Right atrium auricular region (tissue), 2 donors: ENCODE data around the gene CAND2. TPM values are rescaled to one million over a fixed set of nuclear protein-coding genes. Genes with fewer than 3 reads are reported as not detected.

Experiments used
- DNase-seq: peaks from one replicate; pipeline ENCODE4 v3.0.0-alpha.2; 2019; ENCODE audit warnings: low spot score
- H3K27ac ChIP-seq, 2 donors: fragments of 200-600 bp; sonication (generic); 1 replicate in 1 of 2; 2 replicates in 1 of 2; pipeline ENCODE4 v1.5.1; 2016 to 2019
- H3K27me3 ChIP-seq, 2 donors: fragments of 200-600 bp; sonication (generic); one replicate each; pipeline versions ENCODE4 v1.5.1 to v1.6.0; 2017 to 2019
- H3K36me3 ChIP-seq: fragments of 200-600 bp; sonication (generic); one replicate; pipeline ENCODE4 v1.5.1; 2016
- H3K4me1 ChIP-seq, 2 donors: fragments of 200-600 bp; sonication (generic); one replicate each; pipeline versions ENCODE4 v1.5.1 to v1.6.0; 2017 to 2019
- H3K4me3 ChIP-seq, 2 donors: fragments of 200-600 bp; sonication (generic); 1 replicate in 1 of 2; 2 replicates in 1 of 2; pipeline ENCODE4 v1.5.1; 2017 to 2019; ENCODE audit warnings: mild to moderate bottlenecking in 1 of 2, moderate library complexity in 1 of 2
- H3K9me3 ChIP-seq, 2 donors: fragments of 200-600 bp; sonication (generic); one replicate each; pipeline ENCODE4 v1.5.1; 2019
- total RNA-seq, 2 donors: library from RNA; depleted of rRNA; stranded (reverse); fragments of >200 nt; gene quantifications; one replicate each; pipeline ENCODE4 v1.1.0, GENCODE V29; 2016
- TF ChIP-seq, protein P1 (sequence below), 2 donors: fragments of 200-600 bp; sonication (generic); IDR thresholded peaks; one replicate each; pipeline ENCODE4 v1.5.1; 2019; ENCODE audit warnings: antibody characterized with exemption in 2 of 2

CAND2 gene
- total RNA-seq, 2 donors from 2014 or later = 45.2 to 77.4 TPM

DNA sequence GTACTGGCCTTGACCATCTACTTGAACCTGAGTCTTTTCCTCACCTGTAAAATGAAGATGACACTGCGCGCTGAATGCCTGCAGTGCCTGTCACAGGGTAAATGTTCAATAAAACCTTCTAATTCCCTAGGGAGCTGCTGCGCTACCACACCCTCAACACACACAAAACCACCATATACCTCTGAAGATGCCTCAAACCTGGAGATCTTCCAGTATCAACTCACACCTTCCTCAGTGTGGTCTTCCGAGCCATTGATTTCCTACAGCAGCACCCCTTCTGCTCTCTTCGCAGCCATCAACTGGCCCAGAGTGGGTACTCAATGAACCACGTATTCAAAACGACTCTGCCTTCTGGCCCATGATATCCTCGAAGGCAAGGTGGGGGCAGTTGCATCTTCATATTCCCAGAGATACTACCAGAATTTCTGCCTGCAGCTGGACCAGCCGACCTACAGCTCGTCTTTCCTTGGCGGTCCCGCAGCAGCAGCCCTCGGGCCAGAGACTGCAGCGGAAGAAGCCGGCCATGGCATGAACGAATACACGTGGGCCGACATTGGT is 44.2 kb downstream of the CAND2 start:
- peak overlapping the region; percentile 90 to 92 for H3K4me3 ChIP-seq
- H3K9me3 ChIP-seq = no peaks in the 10 kb centered on the region
- peaks cover 0 to 35% of the 10 kb centered on the region in 2 donors for H3K4me1 ChIP-seq
- TF ChIP-seq, protein P1, sequence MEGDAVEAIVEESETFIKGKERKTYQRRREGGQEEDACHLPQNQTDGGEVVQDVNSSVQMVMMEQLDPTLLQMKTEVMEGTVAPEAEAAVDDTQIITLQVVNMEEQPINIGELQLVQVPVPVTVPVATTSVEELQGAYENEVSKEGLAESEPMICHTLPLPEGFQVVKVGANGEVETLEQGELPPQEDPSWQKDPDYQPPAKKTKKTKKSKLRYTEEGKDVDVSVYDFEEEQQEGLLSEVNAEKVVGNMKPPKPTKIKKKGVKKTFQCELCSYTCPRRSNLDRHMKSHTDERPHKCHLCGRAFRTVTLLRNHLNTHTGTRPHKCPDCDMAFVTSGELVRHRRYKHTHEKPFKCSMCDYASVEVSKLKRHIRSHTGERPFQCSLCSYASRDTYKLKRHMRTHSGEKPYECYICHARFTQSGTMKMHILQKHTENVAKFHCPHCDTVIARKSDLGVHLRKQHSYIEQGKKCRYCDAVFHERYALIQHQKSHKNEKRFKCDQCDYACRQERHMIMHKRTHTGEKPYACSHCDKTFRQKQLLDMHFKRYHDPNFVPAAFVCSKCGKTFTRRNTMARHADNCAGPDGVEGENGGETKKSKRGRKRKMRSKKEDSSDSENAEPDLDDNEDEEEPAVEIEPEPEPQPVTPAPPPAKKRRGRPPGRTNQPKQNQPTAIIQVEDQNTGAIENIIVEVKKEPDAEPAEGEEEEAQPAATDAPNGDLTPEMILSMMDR (IDR thresholded peaks at IDR 0.05) = no peak
- H3K27ac ChIP-seq = peak overlapping the region; percentile 94 to 97
- no peak for DNase-seq
- H3K27me3 ChIP-seq = no peaks in the 10 kb centered on the region
- H3K36me3 ChIP-seq = peaks cover 44% of the 10 kb centered on the region

DNA sequence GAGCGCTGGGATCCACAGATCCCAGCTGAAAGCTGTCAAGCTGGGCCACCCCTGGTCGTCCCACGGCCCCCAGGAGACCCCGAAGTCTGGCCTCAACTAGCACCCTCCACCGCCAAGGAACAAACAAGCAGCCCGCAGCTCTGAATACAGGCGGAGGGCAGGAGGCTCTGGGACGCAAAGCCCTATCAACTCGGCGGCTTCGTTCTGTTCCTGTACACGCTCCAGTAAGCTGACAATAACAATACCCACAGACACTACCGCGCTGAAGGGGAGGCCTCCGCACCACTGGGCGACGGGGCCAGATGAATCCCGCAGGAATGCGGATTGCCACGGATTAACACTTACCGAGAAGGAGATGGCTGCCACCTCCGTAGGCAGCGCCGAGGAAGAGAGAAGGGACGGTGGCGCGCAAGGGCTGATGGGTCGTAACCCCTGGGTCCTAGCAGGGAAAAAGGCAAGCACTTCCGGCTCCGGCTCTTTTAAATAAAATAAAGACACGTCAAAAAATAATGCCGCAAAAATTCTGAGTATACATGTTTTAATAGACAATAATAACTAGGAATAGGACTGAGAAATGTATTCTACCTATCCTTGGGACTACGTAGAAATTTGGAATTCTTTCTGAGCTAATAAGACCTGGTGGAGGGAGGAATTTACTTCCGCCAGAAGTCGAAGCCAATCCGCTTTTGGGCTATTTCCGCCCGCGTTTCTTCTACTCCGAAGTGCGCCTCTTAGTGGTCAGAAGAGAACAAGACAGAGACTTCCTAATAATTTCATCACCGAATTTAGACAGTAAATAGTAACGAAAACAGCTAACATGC is 44.9 kb downstream of the CAND2 start, which contains the start of gene RPL32:
RPL32 (minus strand) TSS at position 417 of the 821 bp plus-strand sequence. CDS start 1,328 bp downstream, outside the sequence.
- H3K27me3 ChIP-seq = no peaks in the 10 kb centered on the region
- H3K27ac ChIP-seq = peak within 1 kb of the TSS; percentile 94 to 97
- peak; percentile 87 for DNase-seq
- TF ChIP-seq, protein P1 (IDR thresholded peaks at IDR 0.05) = peak in 1 of 2 donors; percentile 86
- no peaks in the 10 kb centered on the region for H3K9me3 ChIP-seq
- H3K36me3 ChIP-seq = peaks cover 37% of the 10 kb centered on the region
- H3K4me3 ChIP-seq = peak within 1 kb of the TSS; percentile 90 to 92
- peaks cover 0 to 35% of the 10 kb centered on the region in 2 donors for H3K4me1 ChIP-seq

DNA sequence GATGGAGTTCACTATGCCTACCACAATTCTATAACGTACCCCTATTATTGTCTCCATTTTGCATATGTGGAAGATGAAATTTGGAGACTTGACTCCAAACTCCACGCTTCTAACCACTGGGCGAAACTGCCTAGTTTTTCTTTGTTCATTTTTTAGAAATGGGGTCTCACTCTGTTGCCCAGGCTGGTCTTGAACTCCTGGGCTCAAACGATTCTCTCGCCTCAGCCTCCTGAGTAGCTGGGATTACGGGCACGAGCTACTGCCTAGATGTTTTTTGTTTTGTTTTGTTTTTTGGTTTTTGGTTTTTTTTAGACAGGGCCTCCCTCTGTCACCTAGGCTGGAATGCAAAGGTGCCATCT is 45.5 kb downstream of the CAND2 start:
- TF ChIP-seq, protein P1 (IDR thresholded peaks at IDR 0.05) = no peak
- H3K27ac ChIP-seq = peak overlapping the region; percentile 94 to 97
- DNase-seq = no peak

DNA sequence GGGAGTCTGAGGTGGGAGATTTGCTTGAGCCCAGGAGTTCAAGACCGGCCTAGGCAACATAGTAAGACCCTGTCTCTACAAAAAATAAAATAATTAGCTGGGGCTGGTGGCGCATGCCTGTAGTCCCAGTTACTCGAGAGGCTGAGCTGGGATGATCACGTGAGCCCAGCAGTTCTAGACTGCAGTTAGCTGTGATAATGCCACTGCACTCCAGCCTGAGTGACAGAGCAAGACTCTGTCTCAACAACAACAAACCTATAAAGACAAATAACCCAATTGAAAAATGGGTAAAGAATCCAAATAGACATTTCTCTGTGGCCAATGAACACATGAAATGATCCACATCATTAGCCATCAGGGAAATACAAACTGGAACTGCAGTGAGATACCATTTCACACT is 46.0 kb downstream of the CAND2 start:
- H3K27me3 ChIP-seq = no peaks in the 10 kb centered on the region
- H3K4me3 ChIP-seq = no peak overlapping the region
- peaks cover 26% of the 10 kb centered on the region for H3K36me3 ChIP-seq
- no peak overlapping the region for H3K27ac ChIP-seq
- TF ChIP-seq, protein P1 (IDR thresholded peaks at IDR 0.05) = no peak
- H3K9me3 ChIP-seq = no peaks in the 10 kb centered on the region
- peaks cover 0 to 35% of the 10 kb centered on the region in 2 donors for H3K4me1 ChIP-seq
- no peak for DNase-seq

More for the DNA sequence above, 45.5 kb downstream of the CAND2 start:
- Histone ChIP-seq H3K9me3 (no peaks in the 10 kb centered on the region), H3K27me3 (no peaks in the 10 kb centered on the region), H3K4me1 (peaks cover 0 to 35% of the 10 kb centered on the region in 2 donors), H3K4me3 (peak overlapping the region in 1 of 2 donors; percentile 90), H3K36me3 (peaks cover 31% of the 10 kb centered on the region)

DNA sequence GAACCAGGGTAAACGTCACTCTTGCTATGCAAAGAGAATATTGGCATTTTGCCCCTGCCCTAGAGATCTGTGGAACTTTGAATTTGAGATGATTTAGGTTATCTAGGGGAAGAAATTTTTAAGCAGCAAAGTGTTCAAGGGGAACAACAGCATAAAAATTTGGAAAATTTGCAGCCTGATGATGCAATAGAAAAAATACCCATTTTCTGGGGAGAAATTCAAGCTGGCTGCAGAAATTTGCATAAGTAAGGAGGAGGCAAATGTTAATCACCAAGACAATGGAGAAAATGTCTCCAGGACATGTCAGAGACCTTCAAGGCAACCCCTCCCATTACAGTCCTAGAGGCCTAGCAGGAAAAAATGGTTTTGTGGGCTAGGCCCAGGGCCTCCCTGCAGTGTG is 49.3 kb downstream of the CAND2 start:
- TF ChIP-seq, protein P1 (IDR thresholded peaks at IDR 0.05) = no peak
- no peak overlapping the region for H3K4me3 ChIP-seq
- no peak for DNase-seq
- no peaks in the 10 kb centered on the region for H3K27me3 ChIP-seq
- no peak overlapping the region for H3K27ac ChIP-seq
- no peaks in the 10 kb centered on the region for H3K36me3 ChIP-seq
- no peaks in the 10 kb centered on the region for H3K9me3 ChIP-seq
- H3K4me1 ChIP-seq = peaks cover 0 to 3% of the 10 kb centered on the region in 2 donors
